Esophagus squamous epithelium (tissue), 5 donors: ENCODE data around the gene ZMYND8. TPM values are rescaled to one million over a fixed set of nuclear protein-coding genes. Genes with fewer than 3 reads are reported as not detected.
"Not testable (repeated sequence)": the region's sequence is repeated elsewhere in the genome, so short reads cannot be mapped to it uniquely, and the experiment has no call there.

Source experiments
- DNase-seq: peaks from one replicate; lab custom pipeline; 2025; lab: John Stamatoyannopoulos, UW
- H3K27ac ChIP-seq, 4 donors: fragments of 200-600 bp; sonication (generic); one replicate each; pipeline ENCODE4 v1.5.1; 2016 to 2019; ENCODE audit warnings: mild to moderate bottlenecking in 1 of 4
- H3K27me3 ChIP-seq, 4 donors: fragments of 200-600 bp; sonication (generic); 1 replicate in 3 of 4; 2 replicates in 1 of 4; pipeline versions ENCODE4 v1.5.1 to v1.6.0; 2017 to 2021; ENCODE audit warnings: antibody characterized with exemption in 1 of 4
- H3K36me3 ChIP-seq, 3 donors: fragments of 200-600 bp; sonication (generic); one replicate each; pipeline ENCODE4 v1.5.1; 2016 to 2019
- H3K4me1 ChIP-seq, 3 donors: fragments of 200-600 bp; sonication (generic); one replicate each; pipeline ENCODE4 v1.5.1; 2017 to 2019
- H3K4me3 ChIP-seq, 4 donors: fragments of 200-600 bp; sonication (generic); 1 replicate in 3 of 4; 2 replicates in 1 of 4; pipeline ENCODE4 v1.5.1; 2016 to 2019; ENCODE audit warnings: mild to moderate bottlenecking in 2 of 4, moderate library complexity in 1 of 4
- H3K9me3 ChIP-seq, 3 donors: fragments of 200-600 bp; sonication (generic); one replicate each; pipeline ENCODE4 v1.5.1; 2016 to 2019
- POLR2A ChIP-seq, 4 donors: fragments of 450-650 bp; IDR thresholded peaks; one replicate each; pipeline ENCODE4 v1.6.1; 2017; ENCODE audit warnings: antibody characterized with exemption in 4 of 4, mild to moderate bottlenecking in 4 of 4, moderate library complexity in 3 of 4
- WGBS, 2 donors: methylation state at CpG; one replicate each; pipeline ENCODE4 v1.1.5; 2018; 5-methylcytosine and 5-hydroxymethylcytosine counted together
- intact Hi-C: fragments of 100-400 bp; cut with DNase I; formaldehyde crosslinking; loops from one replicate; pipeline ENCODE4 v1.15.0; 2022
- total RNA-seq, 4 donors: library from RNA; depleted of rRNA; stranded (reverse); fragments of >200 nt; gene quantifications; one replicate each; pipeline ENCODE4 v1.1.0, GENCODE V29; 2016
- TF ChIP-seq, protein P1 (sequence below), 6 experiments: fragments of 450-650 bp in 4 of 6; fragments of 200-600 bp in 2 of 6; sonication (generic) in 2 of 6; IDR thresholded peaks; one replicate each; pipeline ENCODE4 v1.5.1; 2016 to 2019; ENCODE audit warnings: antibody characterized with exemption in 6 of 6, mild to moderate bottlenecking in 4 of 6, moderate library complexity in 4 of 6
- donor health status: DM: yes; HTN: yes; CAD: no.

The ZMYND8 gene
- total RNA-seq, 4 donors from 2014 or later: 21.5 to 26.3 (median 24.3) TPM

DNA sequence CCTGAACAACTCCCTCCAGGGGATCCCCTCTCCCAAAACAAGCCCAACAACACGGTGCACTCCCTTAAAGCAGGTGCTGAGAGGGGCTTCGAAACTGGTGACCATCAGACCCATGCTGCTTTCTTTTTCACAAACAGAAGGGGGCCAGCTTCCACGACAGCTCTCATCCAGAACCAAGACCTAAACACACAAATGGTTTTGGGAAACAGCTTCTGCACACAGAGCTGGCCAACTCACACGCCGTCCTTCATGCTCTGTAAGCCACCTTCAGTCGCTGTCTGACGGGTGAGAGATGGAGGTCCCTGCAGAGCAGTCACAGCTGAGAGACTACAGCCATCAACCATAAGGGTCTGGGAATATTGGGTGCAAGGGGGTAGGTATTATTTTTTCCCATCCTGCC lies 76.3 kb downstream of the ZMYND8 start:
- WGBS, 2 donors: 84 to 92% methylated on average over 5 to 7 of the region's 7 CpGs
- no peaks in the 10 kb centered on the region for H3K9me3 ChIP-seq
- no peak overlapping the region for H3K4me3 ChIP-seq
- peaks cover 0 to 33% (median 28%) of the 10 kb centered on the region in 3 donors for H3K4me1 ChIP-seq
- peaks cover 10 to 98% (median 12%) of the 10 kb centered on the region in 3 donors for H3K36me3 ChIP-seq
- intact Hi-C loops: no loop called here
- TF ChIP-seq, protein P1, sequence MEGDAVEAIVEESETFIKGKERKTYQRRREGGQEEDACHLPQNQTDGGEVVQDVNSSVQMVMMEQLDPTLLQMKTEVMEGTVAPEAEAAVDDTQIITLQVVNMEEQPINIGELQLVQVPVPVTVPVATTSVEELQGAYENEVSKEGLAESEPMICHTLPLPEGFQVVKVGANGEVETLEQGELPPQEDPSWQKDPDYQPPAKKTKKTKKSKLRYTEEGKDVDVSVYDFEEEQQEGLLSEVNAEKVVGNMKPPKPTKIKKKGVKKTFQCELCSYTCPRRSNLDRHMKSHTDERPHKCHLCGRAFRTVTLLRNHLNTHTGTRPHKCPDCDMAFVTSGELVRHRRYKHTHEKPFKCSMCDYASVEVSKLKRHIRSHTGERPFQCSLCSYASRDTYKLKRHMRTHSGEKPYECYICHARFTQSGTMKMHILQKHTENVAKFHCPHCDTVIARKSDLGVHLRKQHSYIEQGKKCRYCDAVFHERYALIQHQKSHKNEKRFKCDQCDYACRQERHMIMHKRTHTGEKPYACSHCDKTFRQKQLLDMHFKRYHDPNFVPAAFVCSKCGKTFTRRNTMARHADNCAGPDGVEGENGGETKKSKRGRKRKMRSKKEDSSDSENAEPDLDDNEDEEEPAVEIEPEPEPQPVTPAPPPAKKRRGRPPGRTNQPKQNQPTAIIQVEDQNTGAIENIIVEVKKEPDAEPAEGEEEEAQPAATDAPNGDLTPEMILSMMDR (IDR thresholded peaks at IDR 0.05): no peak
- no peak for TF ChIP-seq POLR2A (IDR thresholded peaks at IDR 0.05)
- H3K27ac ChIP-seq: no peak overlapping the region
- no peaks in the 10 kb centered on the region for H3K27me3 ChIP-seq
- DNase-seq: no peak

DNA sequence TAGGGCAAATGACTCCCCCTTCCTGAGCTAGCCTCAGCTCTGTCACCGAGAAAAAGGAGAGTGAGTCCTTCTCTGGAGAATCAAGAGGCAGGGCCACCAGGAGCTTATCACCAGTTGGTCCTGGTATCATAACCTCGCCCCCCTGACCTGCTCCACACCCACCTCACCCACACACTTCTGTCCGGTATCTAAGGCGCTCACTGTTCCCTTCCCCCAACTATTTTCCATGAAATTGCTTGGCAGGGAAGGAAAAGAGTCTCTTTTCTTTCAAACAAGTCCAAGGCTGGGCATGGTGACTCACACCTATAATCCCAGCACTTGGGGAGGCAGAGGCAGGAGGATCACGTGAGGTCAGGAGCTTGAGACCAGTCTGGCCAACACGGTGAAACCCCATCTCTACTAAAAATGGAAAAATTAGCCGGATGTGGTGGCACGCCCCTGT lies 77.6 kb downstream of the ZMYND8 start:
- no peak for DNase-seq
- no peak for TF ChIP-seq POLR2A (IDR thresholded peaks at IDR 0.05)
- TF ChIP-seq, protein P1 (IDR thresholded peaks at IDR 0.05): no peak
- peaks cover 10 to 85% (median 10%) of the 10 kb centered on the region in 3 donors for H3K36me3 ChIP-seq
- H3K9me3 ChIP-seq: no peaks in the 10 kb centered on the region
- no peak overlapping the region for H3K4me3 ChIP-seq
- WGBS, 2 donors: 54 to 57% methylated on average over 7 of the region's 8 CpGs
- peak overlapping the region; percentile 18 to 85 (median 77) for H3K27ac ChIP-seq
- no peaks in the 10 kb centered on the region for H3K27me3 ChIP-seq
- intact Hi-C loops: no loop called here
- peaks cover 5 to 46% (median 41%) of the 10 kb centered on the region in 3 donors for H3K4me1 ChIP-seq

DNA sequence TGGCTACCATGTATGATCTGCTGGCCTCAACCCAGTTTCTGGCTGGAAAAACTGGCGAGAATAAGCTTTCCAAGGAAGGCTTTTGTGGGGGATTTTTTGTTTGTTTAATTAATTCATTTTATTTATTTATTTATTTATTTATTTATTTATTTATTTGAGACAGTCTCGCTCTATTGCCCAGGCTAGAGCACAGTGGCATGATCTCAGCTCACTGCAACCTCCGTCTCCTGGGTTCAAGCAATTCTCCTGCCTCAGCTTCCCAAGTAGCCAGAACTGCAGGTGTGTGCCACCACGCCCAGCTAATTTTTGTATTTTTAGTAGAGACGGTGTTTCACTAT lies 79.0 kb downstream of the ZMYND8 start:
- H3K9me3 ChIP-seq, DNase-seq, H3K27me3 ChIP-seq, H3K4me3 ChIP-seq, intact Hi-C loops: not testable (repeated sequence)
- 72 to 85% methylated on average over 5 of the region's 5 CpGs for WGBS, 2 donors
- Histone ChIP-seq H3K4me1 (peaks cover 10 to 60% (median 52%) of the 10 kb centered on the region in 3 donors), H3K36me3 (peaks cover 10 to 71% (median 10%) of the 10 kb centered on the region in 3 donors), H3K27ac (peak overlapping the region; percentile 12 to 85 (median 77))

DNA sequence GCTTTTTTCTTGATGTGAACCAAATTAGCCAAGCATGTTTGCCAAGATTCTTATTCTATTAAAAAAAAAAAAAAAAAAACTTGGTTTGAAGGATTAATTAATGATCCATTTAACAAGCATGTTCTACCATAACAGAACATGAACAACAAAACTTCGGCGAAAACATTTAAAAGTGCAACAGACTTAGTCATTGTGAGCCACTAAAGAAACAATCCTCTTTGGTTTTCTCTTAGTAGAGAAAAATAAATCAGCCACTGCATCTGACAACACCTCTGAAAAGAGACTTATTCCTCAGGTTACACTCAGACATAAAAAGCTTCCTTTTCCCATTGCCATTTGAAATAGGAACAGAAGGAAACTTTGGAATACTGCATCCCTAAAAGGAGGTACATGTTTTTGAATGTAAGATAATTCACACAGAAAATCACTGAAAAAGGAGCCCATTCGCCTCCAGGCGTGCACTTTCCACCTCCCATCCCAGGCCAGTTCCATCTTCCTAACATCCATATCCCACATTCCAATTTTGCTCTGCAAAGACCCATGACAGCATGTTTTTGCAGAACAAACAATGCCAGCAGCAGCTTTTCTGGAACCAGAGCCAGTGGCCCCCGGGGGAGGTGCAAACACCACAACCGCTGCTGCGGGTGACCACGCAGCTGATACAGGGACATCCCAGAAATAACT lies 79.5 kb downstream of the ZMYND8 start:
- no peak for DNase-seq
- no peaks in the 10 kb centered on the region for H3K27me3 ChIP-seq
- TF ChIP-seq, protein P1 (IDR thresholded peaks at IDR 0.05): no peak
- no peak for TF ChIP-seq POLR2A (IDR thresholded peaks at IDR 0.05)
- 45 to 47% methylated on average over 8 of the region's 8 CpGs for WGBS, 2 donors
- peaks cover 10 to 70% (median 10%) of the 10 kb centered on the region in 3 donors for H3K36me3 ChIP-seq
- peaks cover 10 to 62% (median 52%) of the 10 kb centered on the region in 3 donors for H3K4me1 ChIP-seq
- no peak overlapping the region for H3K4me3 ChIP-seq
- no peaks in the 10 kb centered on the region for H3K9me3 ChIP-seq
- H3K27ac ChIP-seq: peak overlapping the region; percentile 12 to 85 (median 84)
- intact Hi-C loops: no loop called here

DNA sequence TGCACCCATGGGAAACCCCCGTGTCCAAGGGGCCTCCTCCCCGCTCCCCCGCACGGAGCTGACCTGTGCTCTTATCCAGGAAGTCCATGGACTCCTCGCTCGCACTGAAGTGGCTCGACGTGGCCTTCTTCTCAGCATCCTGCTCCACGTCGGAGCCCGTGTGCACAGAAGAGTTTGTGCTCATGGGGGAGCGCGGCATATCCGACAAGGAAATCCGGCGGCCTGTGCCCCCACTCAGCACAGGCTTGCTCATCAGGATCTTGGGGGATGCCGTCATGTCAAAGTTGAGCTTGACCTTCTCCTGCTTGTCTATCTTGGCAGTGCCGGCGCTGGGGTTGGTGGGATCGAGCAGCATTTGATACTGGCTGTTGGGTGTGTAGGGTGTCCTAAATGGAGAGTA lies 80.2 kb downstream of the ZMYND8 start:
- intact Hi-C loops: no loop called here
- Histone ChIP-seq H3K27me3 (no peaks in the 10 kb centered on the region), H3K4me3 (no peak overlapping the region), H3K4me1 (peaks cover 10 to 62% (median 52%) of the 10 kb centered on the region in 3 donors), H3K27ac (peak overlapping the region in 3 of 4 donors; percentile 83 to 85 (median 84)), H3K9me3 (no peaks in the 10 kb centered on the region), H3K36me3 (peaks cover 10 to 70% (median 10%) of the 10 kb centered on the region in 3 donors)
- 89 to 99% methylated on average over 12 to 19 of the region's 20 CpGs for whole genome bisulfite sequencing, 2 donors
- no peak for DNase-seq
- TF ChIP-seq, protein P1 (IDR thresholded peaks at IDR 0.05): no peak
- TF ChIP-seq POLR2A (IDR thresholded peaks at IDR 0.05): no peak
